ENCODE measurements around the gene STAT3. TPM values are rescaled to one million over a fixed set of nuclear protein-coding genes. Genes with fewer than 3 reads are reported as not detected.
"Not testable (repeated sequence)": the region's sequence is repeated elsewhere in the genome, so short reads cannot be mapped to it uniquely, and the experiment has no call there.

The STAT3 gene
- 78.5 and 92.9 TPM in 2 replicates for total RNA-seq (2014; rRNA removed; shearing (Covaris generic))

DNA sequence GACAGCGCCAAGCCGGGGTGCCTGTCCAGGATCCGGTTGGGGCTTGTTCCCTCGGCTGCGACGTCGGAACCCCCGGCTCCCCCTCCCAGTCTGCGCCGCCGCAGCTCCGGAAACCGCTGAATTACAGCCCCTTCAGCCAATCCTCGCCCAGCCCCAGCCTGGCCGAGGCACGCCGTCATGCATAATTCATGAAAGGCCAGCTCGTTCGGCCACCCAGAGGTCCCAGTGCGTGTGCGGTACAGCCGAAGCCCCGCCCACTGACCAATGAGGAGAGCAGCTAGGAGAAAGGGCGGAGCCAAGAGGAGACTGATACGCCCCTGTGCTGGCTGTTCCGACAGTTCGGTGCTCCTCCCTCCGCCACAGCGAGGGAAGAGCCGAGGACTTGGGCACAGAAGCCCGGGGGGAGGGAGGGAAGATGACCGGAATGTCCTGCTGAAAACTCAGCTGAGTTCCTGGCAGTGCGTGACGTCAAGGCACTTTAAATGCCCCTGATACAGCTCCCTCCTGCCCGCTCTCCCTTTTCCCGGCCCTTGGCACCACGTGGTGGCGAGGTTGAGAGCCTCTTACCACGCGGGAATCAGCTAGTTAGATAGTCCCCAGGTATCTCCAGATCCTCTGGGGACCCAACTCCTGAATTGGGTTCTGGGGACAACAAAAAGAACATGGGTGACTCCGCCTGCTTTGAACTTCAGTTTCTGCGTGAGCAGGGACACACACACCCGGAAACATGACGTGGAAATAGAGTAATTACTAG, at the start of gene STAT3:
TSS of gene STAT3 (minus strand) at position 62 of the 754 bp plus-strand sequence. CDS start 39,926 bp downstream, outside the sequence.
- peak; percentile 100 for DNase-seq (ENCODE audit: low spot score)

DNA sequence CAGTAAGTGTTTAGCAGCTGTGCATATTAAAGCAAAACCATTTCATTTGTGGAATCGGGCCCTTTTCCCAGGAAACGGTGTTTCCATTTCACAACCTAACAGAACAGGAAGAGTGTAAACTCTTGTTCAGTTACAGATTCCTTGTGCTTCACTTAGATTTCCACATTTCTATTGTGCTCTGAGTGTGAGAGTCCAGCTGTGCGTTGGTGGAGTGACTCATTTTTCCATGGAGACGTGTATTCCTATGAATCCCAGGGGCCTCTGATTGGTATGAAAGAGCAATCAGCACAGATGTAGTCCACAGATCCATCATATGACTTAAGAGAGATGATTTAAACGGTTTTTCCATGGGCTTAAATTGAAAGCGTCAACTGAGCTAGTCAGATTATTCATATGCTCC, 48.1 kb upstream of the STAT3 start:
- DNase-seq (ENCODE audit: low spot score), result peak; percentile 61

DNA sequence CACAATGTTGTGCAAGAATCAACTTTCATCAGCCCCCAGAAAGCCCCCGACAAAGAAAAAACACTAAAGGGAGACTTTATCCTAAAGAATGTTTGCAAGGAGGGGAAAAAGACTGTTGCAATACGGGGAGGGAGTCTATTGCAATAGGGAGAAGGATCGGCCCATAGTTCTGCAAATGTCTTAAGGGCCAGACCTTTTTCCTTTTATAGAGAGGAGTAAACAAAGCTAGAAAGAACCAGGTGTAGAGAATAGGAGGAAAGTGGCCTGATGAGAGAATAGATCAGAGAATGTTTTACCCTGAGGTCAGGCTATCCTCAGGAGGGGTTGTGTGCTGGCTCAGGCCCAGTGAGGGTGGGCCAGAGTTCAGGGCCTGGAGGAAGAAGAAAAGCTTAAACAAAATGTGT, 43.5 kb upstream of the STAT3 start:
- DNase-seq (ENCODE audit: low spot score), result no peak

DNA sequence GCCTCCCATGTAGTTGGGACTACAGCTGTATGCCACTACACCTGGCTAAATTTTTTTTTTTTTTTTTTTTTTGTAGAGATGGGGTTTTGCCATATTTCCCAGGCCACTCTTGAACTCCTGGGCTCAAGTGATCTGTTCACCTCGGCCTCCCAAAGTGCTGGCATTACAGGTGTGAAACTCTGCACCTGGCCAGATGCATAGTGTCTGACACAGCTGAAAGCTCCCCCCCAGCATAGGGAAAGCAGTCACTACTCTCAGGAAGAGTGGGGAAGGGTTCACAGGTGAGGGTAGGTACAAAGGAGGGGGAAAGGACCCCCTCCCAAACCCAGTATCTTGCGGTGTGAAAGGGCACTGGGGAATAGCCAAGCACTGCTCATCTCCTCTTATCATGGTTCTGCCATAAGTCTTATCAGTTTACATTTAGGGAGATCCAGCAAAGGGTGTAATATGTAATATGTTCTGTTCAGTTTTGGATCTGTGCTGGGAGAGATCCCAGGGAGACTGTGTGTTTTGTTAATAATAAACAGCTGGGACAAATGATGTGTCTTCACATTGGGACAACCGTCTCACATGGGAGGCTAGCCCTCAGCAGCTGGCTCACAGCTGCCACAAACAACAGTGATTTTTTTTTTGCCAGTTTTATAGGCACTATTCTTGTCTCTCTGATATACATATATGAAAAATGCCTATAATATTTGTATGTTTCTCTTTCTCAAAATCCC, 41.6 kb upstream of the STAT3 start:
- no peak for DNase-seq (ENCODE audit: low spot score)

DNA sequence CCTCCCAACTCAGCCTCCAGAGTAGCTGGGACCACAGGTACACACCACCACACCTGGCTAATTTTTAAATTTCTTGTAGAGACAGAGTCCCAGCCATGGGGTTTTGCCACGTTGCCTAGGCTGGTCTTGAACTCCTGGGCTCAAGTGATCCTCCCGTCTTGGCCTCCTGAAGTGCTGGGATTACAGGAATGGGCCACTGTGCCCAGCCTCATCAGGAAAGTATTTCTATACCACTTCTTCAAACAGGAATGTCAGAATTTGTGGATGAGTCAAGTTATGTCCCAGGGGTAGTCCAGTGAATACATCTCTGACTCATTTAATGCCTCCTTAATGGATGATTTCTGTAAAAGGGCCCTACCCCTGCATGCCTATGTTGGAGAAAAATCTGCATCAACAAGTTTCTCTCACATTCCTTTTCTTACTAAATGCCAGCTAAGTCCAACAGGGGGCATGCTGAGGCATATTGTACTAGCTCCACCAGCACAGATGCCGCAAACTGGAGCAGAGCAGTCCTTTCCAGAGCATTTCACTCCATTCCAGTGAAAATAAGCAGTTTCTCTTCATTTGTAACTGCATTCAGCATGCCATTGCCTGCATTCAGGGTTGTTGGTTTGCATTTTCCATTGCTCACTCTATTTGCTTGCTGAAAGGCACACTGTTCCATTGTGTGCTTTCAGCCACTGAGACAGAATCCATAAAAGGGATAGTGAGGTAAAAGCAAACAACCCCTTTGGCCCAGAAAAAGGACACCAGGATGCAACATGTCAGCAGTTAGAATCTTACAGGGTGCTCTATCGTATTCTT, 40.1 kb upstream of the STAT3 start:
- peak; percentile 99 for DNase-seq (ENCODE audit: low spot score)

DNA sequence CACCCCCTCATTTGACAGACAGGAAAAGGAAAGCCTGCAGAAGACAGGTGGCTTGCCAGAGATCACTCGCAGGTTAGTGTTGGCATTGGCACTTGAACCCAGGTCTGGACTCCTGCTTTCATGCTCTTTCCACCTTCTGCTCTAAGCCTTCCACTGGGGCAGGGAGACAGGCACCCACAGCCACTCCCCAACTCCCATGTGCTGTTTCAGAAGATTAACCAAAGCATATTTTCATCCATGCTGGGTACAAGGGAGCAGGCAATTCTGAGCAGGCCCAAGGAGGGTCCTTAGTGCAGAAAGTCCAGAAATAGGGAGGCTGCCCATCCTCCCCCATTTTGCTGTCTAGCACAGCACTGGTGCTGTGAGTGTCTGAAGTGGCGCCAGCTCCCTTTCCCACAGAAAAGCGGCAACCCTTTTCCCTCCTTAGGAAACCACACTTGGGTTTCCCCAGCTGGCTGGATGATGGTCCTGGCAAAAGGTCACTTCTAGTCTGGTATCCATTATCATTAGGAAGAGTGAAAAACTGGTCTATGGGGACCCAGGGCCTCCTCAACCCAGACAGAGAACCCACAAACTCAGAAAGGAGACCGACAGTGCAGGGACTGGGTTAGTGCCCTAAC, 36.9 kb upstream of the STAT3 start:
- DNase-seq (ENCODE audit: low spot score), result peak; percentile 71

DNA sequence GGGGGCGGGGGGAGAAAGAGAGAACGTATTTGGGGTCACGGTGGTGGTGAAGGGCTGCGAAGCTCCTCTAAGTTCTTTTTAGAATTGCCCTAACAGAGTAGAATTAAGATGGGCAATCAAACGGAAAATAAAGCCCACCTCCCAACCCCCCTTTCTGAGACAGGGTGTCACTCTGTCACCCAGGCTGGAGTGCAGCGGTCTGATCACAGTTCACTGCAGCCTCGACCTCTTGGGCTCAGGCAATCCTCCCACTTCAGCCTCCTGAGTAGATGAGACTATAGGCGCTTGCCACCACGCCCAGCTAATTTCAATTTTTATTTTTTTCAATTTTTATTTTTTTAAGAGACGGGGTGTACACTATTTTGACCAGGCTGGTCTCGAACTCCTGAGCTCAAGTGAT, 35.5 kb upstream of the STAT3 start:
- no peak for DNase-seq (ENCODE audit: low spot score)

DNA sequence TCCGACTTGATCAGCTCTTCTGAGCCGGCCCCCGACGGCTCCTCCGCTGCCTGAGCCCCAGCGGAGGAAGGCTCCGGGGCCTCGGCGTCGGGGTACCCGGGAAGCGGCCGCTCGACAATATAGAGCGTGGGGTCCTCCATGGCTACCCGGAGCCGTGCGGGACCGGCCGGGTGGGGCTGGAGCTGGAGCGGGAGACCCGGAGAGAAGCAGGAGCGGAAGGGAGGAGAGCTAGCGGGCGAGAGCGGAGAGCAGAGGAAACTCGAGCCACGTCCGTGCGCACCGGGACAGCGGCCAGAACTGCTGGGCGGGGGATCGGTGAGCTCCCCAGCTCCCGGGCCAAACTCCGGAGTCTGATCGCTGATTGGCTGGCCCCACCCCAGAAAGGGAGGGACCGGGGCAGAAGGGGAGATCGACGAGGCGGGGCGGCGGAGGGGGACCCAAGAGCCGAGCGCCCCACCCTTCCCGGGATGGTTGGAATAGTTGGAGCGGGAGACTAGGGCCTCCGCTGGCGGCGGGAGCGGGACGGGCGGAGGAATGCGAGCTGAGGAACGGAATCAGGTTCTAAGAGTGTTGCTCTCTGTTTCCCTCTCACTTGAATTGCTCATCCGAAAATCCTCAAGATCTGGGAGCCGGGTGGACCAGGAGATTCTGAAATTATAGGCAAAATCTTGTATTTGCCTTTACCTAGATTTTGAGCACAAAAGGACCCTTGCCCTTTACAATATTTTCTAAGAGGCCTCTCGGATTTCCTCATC, 34.9 kb upstream of the STAT3 start, which contains the start of gene CAVIN1:
TSS of gene CAVIN1 (minus strand) at position 299 of the 755 bp plus-strand sequence. CDS start at position 140, 159 bp downstream.
- DNase-seq (ENCODE audit: low spot score), result peak; percentile 97

DNA sequence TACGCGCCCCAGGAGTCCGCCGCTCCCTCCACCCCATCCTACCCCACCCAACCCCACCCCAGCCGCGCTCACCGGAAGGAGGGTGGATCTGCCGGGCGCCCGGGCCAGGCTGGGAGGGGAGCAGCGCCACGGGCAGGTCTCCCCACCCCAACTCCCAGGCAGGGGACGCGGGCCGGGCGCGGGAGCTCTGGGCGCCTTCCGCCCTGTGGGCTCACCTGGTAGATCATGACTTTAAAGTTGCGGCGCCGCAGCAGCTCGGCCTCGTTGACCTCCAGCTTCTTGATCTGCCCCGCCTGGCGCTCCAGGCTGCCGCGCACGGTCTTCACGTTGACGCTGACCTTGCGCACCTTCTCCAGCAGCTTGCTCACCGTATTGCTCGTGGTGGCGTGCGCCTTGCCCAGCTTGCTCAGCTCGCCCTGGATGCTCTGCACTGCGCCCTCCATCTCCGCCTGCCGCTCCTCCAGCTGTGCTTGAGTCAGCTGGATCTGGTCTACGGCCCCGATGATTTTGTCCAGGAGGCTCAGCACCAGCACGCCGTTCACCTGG, 34.2 kb upstream of the STAT3 start:
- peak; percentile 33 for DNase-seq (ENCODE audit: low spot score)

DNA sequence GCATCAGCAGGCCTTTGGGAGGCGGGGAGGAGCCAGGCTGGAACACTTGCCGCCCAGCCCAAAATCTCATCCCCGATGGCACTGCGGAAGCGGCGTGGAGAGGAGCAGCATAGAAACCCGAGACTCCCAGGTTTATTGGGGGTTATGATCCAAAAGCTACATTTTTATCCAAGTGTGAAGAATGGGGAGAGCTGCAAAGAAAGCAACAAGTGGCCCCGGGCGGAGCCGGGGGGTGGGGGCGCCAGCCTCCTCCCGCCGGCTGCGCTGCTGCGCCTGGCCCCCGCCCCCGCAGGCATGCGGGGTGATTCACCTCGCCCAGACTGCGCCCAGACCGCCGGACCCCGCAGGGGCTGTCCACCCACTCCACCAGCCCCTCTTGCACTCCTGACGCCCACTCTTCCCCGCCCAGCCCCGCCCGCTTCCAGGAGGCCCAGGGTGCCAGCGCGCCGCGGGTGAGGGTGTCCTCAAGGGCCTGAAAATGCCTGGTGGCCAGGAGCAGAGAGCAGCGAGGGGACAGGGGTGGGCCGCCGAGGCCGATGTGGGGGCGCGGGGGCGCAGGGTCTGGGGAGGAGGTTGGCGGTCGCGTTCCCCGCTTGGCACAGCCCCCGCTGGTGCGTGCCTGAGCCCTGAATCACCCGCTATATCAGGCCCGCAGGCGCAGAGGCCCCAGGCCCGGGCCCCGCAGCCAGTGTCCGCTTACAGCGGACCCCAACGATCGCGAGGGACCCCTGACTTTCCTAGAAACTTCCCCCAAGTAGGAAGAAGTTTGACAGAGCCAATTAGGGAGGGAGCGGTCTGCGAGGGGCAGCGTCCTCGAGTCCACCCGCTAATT, 33.5 kb upstream of the STAT3 start:
- peak; percentile 75 for DNase-seq (ENCODE audit: low spot score)

DNA sequence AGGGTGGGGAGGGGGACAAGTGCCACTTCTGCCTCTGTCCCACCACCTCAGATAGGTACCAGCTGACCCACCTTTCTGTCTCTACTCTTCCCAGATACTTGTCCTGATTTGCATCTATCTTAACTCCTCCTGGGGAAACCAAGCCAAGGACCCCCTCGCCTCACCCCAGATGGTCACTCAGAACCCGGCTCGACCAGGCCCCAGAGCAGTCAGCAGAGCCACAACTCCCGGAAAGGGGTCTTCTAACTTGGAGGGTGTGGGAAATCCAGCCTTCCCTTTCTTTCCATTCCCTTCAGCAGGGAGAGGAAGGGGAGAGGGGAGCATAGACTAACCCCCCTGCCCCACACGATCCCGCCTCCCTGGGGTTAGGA, 32.9 kb upstream of the STAT3 start:
- no peak for DNase-seq (ENCODE audit: low spot score)

DNA sequence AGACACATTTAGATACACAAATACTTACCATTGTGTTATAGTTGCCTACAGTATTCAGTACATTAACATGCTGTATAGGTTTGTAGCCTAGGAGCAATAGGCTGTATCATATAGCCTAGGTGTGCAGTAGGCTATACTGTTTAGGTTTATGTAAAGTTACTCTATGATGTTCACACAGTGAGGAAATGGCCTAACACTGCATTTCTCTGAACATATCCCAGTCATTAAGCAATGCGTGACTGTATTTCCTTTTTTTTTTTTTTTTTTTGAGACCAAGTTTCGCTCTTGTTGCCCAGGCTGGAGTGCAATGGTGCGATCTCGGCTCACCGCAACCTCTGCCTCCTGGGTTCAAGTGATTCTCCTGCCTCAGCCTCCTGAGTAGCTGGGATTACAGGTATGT, 29.7 kb upstream of the STAT3 start:
- not testable (repeated sequence) for DNase-seq (ENCODE audit: low spot score)

DNA sequence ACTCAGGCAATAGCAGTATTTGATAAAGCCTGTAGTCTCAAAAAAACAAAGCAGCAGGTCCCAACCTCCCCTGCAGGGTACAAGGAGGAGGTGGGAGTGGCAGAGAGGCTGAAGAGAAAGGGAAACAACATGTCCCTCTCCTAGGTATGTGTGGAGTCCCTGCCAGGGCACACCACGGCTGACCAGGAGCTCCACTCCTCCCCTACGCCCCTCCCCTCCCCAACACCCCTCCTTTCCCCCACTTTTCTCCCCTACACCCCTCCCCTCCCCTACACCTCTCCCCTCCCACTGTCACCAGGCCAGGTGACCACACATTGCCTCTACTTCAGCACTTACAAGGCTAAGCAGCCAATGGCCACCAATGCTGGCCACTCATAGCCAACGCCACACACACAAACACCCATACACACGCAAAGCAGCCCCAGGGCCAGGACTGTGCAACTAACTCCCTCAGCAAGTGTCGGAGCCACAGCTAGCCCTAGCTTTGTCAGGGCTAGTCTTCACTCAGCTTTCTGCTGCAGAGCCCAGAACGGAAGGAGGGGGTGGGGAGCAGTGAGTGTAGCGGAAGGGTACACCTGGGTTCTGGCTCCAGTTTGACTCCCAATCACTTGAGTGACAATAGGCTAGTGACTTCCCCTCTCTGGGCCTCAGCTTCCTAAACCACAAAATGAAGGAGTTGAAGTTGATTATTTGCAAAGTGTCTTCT, 26.6 kb upstream of the STAT3 start:
- DNase-seq (ENCODE audit: low spot score), result no peak

DNA sequence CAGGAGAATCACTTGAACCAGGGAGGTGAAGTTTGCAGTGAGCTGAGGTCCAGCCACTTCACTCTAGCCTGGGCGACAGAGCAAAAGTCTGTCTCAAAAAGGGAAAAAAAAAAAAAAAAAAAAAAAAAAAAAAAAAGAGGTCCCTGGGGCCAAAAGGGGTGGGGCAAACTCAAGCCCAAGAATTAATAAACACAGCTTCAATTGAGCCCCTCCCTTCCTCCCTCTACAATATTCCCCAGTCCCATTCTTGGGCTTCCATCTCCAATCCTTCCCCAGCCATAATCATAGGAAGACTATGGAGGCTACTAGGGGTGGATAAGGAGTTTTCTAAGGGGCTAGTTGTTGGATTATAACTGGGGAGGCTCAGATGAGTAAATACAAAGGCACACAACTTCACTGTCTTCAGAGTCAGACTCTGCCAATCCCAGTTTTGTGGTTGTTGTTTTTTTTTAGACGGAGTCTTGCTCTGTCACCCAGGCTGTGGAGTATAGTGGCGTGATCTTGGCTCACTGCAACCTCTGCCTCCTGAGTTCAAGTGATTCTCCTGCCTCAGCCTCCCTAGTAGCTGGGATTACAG, 25.3 kb upstream of the STAT3 start:
- no peak for DNase-seq (ENCODE audit: low spot score)

DNA sequence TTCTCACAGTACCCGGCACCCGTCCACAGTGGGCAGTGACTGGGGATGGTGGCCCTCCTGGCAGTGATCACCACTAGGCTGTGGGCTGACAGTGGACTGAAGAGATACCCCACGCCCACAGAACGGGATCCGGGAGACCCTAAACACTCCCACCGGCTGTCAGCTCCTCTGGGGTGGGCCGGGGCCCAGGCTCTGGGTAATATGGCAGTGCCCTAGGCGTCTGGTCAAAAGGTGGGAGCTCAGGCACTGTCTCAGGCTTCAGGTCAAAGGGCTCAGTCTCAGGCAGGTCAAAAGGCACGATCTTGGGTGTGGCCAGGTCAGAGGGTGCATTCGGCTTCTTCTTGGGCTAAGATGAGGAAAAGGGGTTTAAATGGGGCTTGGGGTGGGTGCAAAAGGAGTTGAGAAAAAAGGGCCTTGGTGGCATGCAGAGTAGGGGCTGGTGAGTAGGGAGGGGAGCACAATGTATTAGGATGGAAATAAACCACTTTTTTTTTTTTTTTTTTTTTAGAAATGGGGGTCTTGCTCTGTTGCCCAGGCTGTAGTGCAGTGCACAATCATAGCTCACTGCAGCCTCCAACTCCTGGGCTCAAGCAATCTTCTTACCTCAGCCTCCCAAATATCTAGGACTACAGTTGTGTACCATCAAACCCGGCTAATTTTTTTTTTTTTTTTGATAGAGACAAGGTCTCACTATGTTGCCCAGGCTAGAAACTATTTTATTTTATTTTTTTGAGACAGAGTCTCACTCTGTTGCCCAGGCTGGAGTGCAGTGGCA, 23.9 kb upstream of the STAT3 start:
- DNase-seq (ENCODE audit: low spot score), result no peak

DNA sequence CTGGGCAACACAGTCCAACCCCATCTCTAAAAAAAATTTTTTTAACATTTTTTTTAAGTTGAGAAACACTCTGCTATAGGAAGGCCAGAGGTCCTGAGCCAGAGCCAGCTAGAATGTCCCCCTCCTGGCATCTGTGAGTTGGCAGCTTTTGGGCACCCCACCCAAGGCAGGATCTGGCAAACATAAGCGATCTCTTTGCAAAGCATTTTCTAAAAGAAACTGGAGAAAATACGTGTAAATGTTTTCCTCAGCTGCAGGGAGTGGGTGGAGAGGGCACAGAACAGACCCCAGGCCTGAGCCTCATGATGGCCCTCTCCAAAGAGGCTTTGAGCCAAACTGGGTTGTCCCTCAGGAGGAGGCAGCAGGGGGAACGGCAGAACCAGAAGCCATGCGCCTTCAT, 23.1 kb upstream of the STAT3 start:
- no peak for DNase-seq (ENCODE audit: low spot score)

DNA sequence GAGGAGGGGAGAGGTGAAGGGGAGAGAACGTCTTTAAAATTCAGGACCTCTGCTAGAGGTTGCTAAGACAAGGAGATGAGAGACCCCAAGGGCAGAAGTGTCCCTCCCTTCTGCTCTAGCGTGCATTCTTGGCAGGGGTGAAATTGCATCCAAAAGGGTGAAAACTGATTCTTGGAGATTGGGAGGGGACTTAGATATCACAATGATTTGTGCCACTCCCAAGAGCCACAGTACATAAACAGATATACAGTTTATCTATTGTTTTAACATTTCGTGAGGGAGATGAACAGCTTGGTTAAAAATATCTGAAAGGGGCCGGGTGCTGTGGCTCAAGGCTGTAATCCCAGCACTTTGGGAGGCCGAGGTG, 22.1 kb upstream of the STAT3 start:
- DNase-seq (ENCODE audit: low spot score), result no peak

All from A172 (cell line).